Measurements from ENCODE around the gene TTC39C. TPM values are rescaled to one million over a fixed set of nuclear protein-coding genes. Genes with fewer than 3 reads are reported as not detected.

TTC39C gene
- total and polyA plus RNA-seq, 2 experiments from 2014 or later = 4.1 to 6.0 TPM

DNA sequence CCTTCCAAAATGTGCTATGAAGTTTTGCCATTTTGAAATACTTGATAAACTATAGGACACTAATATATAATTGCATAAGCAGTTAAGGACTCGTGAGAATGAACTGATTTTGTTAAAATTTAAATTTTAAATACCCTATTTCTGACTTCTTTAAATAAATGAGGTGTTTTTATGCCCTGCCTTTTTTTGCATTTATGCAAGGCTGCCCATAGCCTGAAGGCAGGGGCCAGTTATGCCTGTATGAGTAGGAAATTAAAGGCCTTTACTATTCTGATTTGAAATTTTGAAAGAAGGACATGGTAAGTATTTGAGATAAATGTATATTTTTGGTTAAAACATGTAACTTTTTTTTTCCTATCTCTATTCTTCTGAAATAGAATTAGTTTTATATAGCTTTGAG, 33.7 kb downstream of the TTC39C start:
- Histone ChIP-seq H3K27me3 (no peaks in the 10 kb centered on the region), H3K27ac (no peak overlapping the region), H3K4me3 (no peak overlapping the region), H3K4me1 (ENCODE audit: low read depth) (peaks cover 17% of the 10 kb centered on the region), H3K36me3 (no peaks in the 10 kb centered on the region), H3K9me3 (ENCODE audit: low read depth) (no peaks in the 10 kb centered on the region)
- DNase-seq (ENCODE audit: low read depth in 1 of 2, low spot score in 1 of 2) = no peak
- TF ChIP-seq, protein P1, sequence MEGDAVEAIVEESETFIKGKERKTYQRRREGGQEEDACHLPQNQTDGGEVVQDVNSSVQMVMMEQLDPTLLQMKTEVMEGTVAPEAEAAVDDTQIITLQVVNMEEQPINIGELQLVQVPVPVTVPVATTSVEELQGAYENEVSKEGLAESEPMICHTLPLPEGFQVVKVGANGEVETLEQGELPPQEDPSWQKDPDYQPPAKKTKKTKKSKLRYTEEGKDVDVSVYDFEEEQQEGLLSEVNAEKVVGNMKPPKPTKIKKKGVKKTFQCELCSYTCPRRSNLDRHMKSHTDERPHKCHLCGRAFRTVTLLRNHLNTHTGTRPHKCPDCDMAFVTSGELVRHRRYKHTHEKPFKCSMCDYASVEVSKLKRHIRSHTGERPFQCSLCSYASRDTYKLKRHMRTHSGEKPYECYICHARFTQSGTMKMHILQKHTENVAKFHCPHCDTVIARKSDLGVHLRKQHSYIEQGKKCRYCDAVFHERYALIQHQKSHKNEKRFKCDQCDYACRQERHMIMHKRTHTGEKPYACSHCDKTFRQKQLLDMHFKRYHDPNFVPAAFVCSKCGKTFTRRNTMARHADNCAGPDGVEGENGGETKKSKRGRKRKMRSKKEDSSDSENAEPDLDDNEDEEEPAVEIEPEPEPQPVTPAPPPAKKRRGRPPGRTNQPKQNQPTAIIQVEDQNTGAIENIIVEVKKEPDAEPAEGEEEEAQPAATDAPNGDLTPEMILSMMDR (IDR thresholded peaks at IDR 0.05; ENCODE audit: low read depth, low read length) = no peak

DNA sequence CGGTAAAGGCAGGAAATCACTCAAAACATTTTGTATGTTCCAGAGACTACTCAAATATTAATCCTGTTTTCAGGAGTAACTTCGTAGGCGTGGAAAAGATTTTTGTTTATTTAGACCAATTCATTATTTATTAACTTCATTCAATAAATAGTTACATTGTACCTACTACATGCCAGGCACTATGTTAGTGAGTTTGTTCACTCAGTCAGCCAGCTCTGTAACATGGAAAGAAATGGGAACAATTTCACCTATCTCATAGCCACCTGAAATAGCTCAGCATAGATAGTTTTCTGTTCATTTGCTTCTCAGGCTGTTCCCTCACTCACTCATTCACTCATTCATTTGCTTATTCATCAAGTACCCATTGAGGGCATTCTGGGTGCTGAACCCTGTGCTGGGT, 34.6 kb downstream of the TTC39C start:
- Histone ChIP-seq H3K36me3 (no peaks in the 10 kb centered on the region), H3K4me3 (no peak overlapping the region), H3K9me3 (ENCODE audit: low read depth) (no peaks in the 10 kb centered on the region), H3K4me1 (ENCODE audit: low read depth) (peaks cover 17% of the 10 kb centered on the region), H3K27me3 (no peaks in the 10 kb centered on the region), H3K27ac (no peak overlapping the region)
- TF ChIP-seq, protein P1 (IDR thresholded peaks at IDR 0.05; ENCODE audit: low read depth, low read length) = no peak
- DNase-seq (ENCODE audit: low read depth in 1 of 2, low spot score in 1 of 2) = no peak

DNA sequence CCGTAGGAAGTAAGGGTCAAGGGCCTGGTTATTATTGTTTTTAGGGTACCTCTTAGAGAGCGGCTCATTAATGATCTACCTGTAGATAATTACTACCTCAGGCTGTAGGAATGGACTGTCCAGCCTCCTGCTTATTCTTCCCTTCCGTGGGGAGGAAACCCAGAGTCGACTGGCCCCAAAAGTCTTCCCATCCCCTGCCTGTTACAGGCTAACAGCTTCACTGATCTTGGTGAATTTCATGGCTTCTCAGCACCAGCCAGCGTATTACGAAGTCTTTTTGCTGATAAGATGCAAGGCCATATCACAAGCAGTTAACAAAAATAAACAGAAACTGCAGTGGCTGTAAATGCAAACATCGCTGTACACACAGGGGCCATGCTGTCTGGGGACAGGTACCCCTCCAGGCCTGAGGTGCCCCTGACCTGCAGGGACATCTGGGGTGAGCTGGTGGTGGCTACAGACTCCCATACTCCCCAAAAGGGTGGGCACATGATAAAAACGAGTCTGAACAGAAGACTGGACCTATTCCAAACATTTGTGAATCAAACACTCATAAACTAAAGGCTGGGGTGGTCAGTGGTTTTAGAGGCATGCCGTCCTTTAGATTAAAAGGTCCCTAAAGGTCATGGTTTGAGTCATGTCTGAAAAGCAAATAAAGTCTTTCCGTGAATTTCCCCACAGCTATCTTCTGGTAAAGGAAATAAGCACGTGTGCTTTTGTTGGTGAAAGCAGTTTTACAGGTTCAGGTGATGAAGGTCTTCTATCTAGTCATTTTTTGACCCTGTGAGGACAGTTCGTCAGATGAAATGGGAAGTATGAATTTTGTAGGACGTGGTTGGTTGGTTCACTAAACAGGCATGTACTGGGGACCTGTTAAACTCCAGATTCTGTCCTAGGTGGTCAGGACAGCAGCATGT, 36.7 kb downstream of the TTC39C start:
- no peak overlapping the region for H3K27ac ChIP-seq
- TF ChIP-seq, protein P1 (IDR thresholded peaks at IDR 0.05; ENCODE audit: low read depth, low read length) = no peak
- no peaks in the 10 kb centered on the region for H3K9me3 ChIP-seq (ENCODE audit: low read depth)
- DNase-seq (ENCODE audit: low read depth in 1 of 2, low spot score in 1 of 2) = peak in 1 of 2 donors; percentile 70
- H3K4me1 ChIP-seq (ENCODE audit: low read depth) = peaks cover 26% of the 10 kb centered on the region
- H3K36me3 ChIP-seq = no peaks in the 10 kb centered on the region
- H3K4me3 ChIP-seq = no peak overlapping the region
- no peaks in the 10 kb centered on the region for H3K27me3 ChIP-seq

DNA sequence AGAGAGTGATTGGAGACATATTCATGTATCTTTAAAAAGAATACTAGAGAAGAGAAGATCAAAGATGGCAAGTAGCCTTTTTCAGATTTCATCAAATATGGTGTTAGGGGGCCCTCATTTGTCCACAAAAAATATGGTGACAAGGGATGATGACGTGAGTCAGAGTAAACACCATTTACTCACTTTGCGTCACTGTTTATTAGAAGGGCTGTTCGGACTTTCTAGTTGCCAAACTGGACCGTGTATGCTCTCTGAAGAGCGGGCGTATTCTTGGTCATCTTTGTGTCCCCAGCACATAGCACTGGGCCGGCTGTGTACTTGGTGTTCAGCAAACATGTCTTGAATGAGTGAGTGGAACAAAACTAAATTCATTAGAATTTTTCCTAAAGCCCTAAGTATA, 37.5 kb downstream of the TTC39C start:
- Histone ChIP-seq H3K9me3 (ENCODE audit: low read depth) (no peaks in the 10 kb centered on the region), H3K27ac (no peak overlapping the region), H3K4me1 (ENCODE audit: low read depth) (peaks cover 27% of the 10 kb centered on the region), H3K36me3 (no peaks in the 10 kb centered on the region), H3K27me3 (no peaks in the 10 kb centered on the region), H3K4me3 (no peak overlapping the region)
- DNase-seq (ENCODE audit: low read depth in 1 of 2, low spot score in 1 of 2) = no peak
- TF ChIP-seq, protein P1 (IDR thresholded peaks at IDR 0.05; ENCODE audit: low read depth, low read length) = no peak

DNA sequence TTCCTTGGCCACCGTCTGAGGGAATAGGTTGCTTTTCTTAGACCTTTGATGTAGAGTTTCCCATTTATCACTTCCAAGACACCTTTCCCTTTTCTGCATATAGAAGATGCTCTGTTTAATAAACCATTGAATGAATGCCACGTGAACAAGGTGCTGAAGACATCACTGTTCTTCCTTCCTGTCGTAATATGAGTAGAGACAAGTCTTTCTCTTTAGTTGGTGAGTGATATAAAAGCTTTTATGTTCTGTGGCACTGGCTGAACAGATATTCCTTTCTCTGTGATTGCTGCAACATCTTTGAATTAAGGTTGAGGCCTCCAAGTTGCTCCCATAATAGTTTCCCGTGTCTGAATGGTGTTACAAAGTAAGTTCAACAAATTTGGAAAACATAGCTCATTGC, 38.7 kb downstream of the TTC39C start:
- H3K27ac ChIP-seq = no peak overlapping the region
- H3K4me3 ChIP-seq = no peak overlapping the region
- peaks cover 27% of the 10 kb centered on the region for H3K4me1 ChIP-seq (ENCODE audit: low read depth)
- TF ChIP-seq, protein P1 (IDR thresholded peaks at IDR 0.05; ENCODE audit: low read depth, low read length) = no peak
- DNase-seq (ENCODE audit: low read depth in 1 of 2, low spot score in 1 of 2) = no peak
- H3K36me3 ChIP-seq = no peaks in the 10 kb centered on the region
- H3K9me3 ChIP-seq (ENCODE audit: low read depth) = no peaks in the 10 kb centered on the region
- no peaks in the 10 kb centered on the region for H3K27me3 ChIP-seq

Data from cardiac muscle cell (in vitro differentiated cells and primary cell).